Measurements from ENCODE around the gene TAPBPL.
"Not testable (repeated sequence)": the region's sequence is repeated elsewhere in the genome, so short reads cannot be mapped to it uniquely, and the experiment has no call there.

Gene TAPBPL

DNA sequence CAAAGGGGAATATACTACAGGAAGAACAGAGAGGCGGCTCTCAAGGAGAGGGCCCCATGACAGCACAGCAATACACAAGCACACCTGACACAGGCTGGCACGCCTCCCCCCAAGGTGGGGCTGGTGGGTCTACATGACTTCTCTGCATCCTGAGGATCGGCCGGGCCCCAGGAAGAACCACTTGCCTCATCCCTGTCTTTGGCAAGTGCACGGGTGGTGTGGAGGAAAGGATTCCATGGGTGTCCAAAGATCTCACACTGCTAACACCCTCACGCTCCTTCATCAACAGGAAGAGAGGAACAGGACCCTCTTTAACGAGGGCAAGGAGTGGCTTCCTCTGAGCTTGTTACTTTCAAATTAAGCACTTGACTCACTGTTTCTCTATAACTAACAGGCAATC lies 11.4 kb downstream of the TAPBPL start:
- no peak for DNase-seq

DNA sequence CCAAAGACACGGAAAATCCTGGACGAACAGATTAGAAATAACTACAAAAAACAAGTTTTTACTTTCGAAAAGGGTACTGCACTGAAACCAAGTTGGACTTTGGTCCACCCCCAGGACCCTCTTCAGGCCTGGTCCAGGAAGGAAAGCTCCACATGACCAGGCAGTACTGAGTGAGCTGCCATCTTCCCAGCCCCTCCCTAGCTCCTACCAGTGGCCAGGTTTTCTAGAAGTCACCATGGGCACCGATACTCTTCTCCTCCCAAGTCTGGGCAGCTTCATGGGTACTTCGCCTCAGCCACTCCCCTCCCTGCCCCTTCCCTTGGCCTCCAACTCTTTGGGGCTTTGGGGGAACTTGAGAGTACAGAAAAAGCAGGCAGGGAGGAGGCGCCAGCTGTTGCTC lies 12.0 kb downstream of the TAPBPL start:
- no peak for DNase-seq

DNA sequence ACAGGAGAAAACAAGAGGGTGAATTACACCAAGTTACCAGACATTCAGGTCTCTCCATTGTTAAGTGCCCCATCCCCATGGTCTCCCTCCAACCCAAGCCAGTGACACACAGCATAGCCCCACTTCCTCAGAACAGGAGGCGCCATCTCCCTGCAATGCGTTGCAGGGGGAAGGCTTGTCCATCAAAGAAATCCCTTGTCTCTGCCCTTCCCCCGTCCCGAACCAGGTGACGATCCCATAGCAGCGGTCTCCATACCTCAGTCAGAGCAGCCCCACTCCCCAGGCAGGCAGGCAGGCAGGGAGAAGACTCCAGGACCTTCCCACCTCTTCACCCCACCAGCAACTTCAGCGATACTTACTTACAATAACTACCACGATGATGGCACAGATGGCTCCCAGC lies 12.7 kb downstream of the TAPBPL start:
- no peak for DNase-seq

DNA sequence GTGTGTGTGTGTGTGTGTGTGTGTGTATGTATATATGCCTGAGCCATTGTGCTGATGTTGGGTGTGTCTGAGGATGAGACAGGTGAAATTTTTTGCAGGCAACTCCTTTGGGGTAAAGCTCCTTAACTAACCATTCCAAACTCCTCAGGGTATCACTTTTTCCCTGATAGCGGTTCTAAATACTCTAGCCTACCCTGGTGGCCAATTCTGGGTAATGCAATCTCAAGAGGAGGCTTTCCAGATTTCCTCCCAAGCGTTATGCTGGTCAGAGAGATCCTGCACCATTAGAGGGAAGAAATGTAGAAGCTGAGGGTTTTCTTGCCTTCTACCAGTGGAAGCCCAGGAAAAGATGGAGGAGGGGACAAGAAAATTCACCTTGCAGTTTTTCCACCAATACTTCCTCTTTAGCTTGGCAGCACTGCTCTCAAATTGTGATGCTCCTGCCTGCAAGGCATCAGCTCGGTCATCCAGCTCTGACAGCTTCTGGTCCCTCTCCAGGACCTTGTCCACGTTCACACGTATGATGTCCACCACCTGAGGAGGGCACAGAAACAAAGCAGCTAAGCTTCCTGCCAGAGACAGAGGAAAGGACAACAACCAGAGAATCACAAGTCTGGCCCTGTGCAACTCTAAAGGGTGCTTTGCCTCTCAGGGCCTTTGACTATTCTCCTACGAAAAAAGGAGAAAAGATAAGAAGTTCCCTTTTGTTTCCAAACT lies 13.8 kb downstream of the TAPBPL start:
- DNase-seq = peak; percentile 36

DNA sequence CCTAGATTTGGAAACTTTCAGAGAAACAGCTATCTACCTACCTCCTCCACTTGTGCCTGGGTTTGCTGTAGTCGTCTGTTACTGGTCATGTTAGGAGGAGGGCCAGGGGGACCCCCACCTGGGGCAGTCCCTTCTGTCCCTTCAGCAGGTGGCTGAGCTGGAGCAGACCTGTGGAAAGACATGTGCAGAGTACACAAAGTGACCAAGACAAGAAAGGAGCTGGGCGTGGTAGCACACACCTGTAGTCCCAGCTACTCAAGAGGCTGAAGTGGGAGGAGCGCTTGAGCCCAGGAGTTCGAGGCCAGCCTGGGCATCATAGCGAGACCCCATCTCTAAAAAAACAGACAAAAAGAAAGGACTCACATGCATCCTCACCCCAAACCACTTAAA lies 14.3 kb downstream of the TAPBPL start:
- no peak for DNase-seq

DNA sequence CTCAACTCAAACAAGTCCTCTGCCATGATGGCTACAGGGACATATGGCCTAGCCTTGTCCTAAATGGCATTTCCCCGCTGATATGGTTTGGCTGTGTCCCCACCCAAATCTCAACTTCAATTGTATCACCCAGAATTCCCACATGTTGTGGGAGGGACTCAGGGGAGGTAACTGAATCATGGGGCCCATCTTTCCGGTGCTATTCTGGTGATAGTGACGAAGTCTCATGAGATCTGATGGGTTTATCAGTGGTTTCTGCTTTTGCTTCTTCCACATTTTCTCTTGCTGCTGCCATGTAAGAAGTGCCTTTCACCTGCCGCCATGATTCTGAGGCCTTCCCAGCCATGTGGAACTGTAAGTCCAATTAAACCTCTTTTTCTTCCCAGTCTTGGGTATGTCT lies 14.9 kb downstream of the TAPBPL start:
- not testable (repeated sequence) for DNase-seq

DNA sequence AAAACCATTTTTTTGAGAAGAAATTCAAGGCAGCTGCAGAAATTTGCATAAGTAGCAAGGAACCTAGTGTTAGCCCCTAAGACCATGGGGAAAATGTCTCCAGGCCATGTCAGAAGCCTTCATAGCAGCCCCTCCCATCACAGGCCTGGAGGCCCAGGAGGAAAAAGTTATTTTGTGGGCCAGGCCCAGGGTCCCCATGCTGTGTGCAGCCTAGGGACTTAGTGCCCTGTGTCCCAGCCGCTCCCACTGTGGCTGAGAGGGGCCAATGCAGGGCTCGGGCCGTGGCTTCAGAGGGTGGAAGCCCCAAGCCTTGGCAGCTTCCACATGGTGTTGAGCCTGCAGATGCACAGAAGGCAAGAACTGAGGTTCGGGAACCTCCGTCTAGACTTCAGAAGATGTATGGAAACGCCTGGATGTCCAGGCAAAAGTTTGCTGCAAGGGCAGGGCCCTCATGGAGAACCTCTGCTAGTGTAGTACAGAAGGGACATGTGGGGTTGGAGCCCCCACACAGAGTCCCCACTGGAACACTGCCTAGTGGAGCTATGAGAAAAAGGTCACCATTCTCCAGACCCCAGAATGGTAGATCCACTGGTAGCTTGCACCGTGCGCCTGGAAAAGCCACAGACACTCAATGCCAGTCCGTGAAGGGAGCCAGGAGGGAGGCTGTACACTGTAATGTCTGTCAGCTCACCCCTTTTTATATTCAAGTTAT lies 15.9 kb downstream of the TAPBPL start:
- DNase-seq = not testable (repeated sequence)

DNA sequence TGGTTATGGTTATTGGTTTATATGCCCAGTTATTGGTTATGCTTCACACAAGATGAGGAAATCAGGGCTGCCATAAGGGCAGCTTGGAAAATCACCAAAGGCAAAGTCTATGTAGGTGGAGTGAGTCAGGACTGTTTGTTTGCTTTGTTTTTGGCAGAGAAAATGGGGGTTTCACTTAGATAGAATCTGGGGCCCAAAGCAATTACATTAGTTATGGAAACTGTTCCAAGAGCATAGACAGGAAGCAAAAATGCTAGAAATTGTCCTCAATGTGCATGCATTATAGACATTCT lies 16.4 kb downstream of the TAPBPL start:
- DNase-seq = no peak

DNA sequence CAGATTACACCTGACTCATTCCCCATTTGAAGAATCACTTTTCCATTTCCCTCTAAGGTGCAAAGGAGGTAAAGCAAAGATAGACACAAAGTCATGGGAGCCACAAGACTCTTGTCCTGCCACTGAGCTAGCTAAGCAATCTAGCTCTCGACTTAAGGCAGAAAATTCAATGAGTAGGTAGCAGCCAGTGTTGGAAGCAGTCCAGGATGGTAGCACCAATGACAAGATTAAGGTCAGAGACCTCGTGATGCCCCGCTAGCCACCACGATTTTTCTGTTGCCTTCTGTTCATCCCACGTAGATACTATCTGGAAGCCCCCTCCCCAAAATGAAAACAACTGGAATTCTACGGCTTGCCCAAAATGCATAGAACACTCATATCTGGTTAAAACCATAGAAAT lies 17.2 kb downstream of the TAPBPL start:
- DNase-seq = no peak

DNA sequence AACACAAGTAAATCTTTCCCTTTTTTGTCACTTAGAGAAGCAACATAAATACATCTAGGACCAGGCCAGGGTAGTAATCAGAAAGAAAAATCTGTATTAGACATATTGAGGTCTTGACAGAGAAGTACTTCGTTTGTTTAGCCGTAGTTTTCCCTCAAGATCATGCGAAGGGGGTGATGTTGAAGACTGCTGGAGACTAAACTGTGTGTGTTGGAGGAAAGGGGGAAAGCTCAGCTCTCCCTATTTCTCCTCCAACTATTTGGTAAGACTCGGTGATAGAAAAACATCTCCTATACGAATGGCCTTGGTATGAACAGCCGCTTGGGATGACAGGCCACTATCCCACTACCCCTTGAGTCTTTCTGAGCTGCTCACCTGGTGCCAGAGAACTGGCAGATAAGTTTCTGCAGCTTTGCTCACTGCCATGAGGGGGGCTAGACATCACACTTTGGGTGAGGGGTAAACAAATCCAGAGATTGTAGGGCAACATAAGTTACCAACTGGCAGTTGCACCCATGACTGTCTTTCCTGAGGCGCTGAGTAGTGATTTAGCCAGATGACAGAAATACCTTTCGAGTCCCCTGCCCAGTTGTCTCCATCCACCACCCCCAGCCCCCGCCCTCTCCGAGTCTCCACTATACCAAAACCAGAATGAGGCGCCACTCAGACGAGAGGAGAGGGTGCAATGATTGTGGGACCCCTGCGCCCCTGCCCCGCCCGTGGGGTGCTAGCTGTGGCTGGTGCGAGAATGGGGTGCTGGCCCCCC lies 17.9 kb downstream of the TAPBPL start:
- no peak for DNase-seq

DNA sequence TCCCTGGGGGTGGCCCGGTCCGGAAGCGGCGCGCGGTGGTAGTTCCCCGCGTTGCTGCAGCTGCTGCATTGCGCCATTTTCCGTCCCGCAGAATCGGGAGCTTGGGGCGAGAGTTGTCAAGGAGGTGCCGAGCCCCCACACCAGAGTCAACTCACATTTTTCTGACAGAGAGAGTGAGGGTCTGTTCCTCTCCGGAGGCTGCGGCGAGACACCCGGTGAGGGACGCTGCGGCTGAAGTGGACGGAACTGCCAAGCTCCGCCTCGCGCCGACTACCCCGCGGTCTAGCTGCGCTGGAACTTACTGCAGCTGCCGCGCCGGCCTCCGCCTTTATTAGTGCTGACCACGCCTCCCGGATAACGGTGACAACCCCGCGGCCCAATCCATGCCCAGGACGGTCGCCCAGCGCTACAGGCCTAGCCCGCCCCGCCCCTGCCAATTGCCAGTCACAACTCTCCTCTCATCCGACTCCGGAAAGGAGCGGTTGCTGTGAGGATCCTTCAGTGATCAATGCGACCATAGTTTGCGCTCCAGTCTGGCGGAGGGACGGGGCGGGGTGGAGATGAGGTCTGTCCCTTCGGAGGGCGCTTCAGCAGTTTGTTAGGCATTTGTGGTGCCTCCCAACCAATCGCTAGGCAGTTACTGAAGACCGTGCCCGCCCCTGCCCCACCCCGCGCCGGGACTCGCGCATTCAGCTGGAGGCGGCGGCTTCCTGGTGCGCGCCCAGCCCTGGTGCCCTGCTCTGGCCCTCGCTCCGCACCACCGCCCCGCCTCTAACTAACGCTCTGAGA lies 18.7 kb downstream of the TAPBPL start, which contains the start of gene VAMP1:
TSS of gene VAMP1 (minus strand) at position 303 of the 789 bp plus-strand sequence. CDS start at position 157, 146 bp downstream.
- DNase-seq = peak; percentile 92

DNA sequence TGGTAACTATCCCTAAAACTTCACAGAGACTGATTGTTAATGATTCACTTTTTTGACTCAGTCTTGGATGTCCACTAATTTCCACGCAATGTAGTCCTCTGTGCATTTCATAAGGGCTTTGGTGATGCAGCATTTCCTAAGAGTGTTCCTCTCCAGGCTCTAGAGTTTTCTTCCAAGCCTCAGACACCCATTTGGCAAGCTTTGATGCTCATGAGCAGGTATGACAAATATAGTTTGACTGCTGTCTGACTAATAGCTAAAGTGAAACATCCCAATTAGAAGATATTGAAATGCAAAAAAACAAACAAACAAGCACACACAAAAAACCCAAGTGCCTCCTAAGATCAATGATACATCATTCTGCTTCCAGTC lies 20.1 kb downstream of the TAPBPL start:
- DNase-seq = no peak

DNA sequence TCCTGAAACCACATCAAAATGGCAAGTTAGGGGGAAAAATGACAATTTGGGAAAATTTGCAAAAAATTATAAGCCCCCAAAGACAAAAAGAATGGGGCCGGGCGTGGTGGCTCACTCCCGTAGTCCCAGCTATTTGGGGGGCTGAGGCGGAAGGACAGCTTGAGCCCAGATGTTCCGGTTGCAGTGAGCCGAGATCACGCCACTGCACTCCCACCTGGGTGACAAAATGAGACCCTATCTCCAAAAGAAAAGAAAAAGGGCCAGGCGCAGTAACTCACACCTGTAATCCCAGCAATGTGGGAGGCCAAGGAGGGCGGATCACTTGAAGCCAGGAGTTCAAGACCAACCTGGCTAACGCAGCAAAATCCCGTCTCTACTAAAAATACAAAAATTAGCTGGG lies 20.6 kb downstream of the TAPBPL start:
- DNase-seq = no peak

DNA sequence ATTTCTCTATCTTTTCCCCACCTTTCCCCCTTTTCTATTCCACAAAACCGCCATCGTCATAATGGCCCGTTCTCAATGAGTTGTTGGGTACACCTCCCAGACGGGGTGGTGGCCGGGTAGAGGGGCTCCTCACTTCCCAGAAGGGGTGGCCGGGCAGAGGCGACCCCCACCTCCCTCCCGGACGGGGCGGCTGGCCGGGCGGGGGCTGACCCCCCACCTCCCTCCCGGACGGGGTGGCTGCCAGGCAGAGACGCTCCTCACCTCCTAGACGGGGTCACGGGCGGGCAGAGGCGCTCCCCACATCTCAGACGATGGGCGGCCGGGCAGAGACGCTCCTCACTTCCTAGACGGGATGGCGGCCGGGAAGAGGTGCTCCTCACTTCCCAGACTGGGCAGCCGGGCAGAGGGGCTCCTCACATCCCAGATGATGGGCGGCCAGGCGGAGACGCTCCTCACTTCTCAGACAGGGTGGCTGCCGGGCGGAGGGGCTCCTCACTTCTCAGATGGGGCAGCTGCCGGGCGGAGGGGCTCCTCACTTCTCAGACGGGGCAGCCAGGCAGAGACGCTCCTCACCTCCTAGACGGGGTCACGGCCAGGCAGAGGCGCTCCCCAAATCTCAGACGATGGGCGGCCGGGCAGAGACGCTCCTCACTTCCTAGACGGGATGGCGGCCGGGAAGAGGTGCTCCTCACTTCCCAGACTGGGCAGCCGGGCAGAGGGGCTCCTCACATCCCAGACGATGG lies 23.6 kb downstream of the TAPBPL start:
- DNase-seq = not testable (repeated sequence)

DNA sequence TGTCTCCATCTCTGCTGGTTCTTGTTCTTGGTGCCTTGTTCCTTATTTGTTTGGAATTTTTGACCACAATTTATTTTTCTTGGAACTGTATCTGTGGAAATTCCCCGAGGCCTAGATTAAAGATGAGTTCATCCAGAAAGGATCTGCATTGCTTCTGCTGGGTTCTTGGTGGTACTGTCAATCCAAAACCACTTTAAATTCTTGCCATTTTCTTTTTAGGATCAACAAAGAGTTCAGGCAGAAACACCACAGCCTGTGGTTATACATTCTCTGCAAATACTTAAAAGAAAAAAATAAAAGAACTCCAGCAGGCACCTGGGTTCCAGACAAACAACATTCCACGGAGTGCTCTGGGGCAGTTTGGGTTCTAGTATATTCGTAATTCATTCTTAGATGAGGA lies 24.6 kb downstream of the TAPBPL start:
- no peak for DNase-seq

DNA sequence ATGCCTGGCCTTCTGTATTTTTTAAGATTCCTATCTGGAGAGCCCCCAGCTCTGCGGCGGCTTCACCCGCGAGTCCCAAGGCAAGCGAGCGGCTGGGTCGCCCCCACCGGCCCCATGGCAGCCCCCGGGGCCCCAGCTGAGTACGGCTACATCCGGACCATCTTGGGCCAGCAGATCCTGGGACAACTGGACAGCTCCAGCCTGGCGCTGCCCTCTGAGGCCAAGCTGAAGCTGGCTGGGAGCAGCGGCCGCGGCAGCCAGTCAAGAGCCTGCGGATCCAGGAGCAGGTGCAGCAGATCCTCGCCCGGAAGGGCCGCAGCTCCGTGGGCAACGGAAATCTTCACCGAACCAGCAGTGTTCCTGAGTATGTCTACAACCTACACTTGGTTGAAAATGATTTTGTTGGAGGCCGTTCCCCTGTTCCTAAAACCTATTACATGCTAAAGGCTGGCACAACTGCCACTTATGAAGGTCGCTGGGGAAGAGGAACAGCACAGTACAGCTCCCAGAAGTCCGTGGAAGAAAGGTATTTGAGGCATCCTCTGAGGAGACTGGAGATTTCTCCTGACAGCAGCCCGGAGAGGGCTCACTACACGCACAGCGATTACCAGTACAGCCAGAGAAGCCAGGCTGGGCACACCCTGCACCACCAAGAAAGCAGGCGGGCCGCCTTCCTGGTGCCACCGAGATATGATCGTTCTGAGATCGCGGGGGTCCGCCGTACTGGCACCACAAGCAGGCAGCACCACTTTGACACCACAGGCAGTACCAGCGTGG lies 25.9 kb downstream of the TAPBPL start:
- not testable (repeated sequence) for DNase-seq

DNA sequence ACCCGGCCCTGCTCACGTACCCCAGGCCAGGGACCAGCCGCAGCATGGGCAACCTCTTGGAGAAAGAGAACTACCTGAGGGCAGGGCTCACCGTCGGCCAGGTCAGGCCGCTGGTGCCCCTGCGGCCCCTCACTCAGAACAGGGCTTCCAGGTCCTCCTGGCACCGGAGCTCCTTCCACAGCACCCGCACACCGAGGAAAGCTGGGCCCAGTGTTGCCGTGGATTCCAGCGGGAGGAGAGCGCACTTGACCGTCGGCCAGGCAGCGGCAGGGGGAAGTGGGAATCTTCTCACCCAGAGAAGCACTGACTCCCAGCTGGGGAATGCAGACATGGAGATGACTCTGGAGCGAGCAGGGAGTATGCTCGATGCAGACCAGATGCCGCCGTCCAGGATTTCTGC lies 26.6 kb downstream of the TAPBPL start:
- DNase-seq = no peak

DNA sequence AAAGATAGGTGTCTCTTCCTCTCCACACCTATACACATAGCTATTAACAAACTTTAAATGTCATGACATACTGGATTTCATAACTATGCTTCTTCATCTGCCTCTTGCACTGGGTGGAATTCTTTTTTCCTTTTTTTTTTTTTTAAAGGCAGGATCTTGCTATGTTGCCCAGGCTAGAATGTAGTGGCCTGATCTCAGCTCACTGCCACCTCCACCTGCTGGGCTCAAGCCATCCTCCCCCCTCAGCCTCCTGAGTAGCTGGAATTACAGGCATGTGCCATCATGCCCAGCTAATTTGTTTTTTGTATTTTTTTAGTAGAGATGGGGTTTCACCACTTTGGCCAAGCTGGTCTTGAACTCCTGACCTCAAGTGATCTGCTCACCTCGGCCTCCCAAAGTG lies 36.4 kb downstream of the TAPBPL start:
- no peak for DNase-seq

DNA sequence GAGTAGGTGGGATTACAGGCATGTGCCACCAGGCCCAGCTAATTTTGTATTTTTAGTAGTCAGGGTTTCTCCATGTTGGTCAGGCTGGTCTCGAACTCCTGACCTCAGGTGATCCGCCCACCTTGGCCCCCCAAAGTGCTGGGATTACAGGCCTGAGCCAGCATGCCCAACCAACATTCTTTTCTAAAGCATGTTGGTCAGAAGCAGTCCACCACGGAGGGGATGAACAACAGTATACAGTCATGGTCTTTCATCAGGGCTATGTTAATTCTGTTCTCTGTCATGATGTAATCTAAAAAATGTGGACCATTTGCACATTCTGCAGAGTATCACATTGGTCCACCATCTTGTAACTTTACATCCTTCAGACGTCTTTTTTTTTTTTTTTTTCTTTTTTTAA lies 37.6 kb downstream of the TAPBPL start:
- no peak for DNase-seq

DNA sequence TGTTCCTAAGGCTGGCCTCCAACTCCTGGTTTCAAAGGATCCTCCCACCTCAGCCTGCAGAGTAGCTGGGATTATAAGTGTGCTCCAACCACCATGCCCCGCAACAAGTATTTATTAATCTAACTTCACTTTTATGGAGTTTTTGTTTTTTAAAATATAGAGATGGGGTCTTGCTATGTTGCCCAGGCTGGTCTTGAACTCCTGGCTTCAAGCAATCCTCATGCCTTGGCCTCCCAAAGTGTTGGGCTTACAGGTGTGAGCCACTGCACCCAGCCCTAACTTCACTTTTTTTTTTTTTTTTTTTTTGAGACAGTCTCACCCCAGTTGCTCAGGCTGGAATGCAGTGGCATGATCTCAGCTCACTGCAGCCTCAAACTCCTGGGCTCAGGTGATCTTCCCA lies 38.8 kb downstream of the TAPBPL start:
- DNase-seq = not testable (repeated sequence)

DNA sequence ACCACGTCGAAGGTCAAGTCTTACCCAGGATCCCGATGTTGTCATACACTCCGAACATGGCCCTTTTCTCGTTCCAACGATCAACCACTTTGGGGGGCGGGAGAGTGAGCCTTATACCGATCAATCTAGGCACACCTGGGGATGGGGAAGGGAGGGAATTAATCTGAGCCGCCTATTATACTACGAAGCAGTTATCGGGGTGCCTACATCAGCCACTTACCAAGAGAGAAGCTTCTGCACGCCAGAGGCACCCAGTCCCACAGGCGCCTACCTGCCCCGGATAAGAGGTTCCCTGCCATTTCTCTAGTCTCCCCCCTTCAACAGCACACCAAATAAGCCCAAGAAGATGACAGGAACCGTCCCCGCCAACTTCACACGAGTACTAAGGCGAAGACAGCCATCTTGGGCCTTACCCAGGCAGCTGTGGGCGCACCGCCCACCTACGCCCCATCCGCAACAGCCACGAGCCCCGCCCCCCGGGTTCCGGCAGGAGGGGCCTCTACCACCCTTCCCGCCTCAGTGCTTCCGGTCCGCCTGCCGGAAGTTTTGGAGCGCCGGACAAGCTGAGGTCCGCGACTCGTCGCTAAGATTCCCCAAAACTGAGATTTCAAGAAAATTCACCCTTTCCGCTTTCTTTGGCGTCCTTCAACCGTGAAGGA lies 41.1 kb downstream of the TAPBPL start, which contains the start of gene MRPL51:
TSS of gene MRPL51 (minus strand) at position 425 of the 659 bp plus-strand sequence. CDS start at position 299, 126 bp downstream.
- peak; percentile 86 for DNase-seq

Measured in NCI-H2227 treated with DMSO at 0.1 percent for 48 hours (cell line).